Sigmoid colon (tissue), 3 donors: ENCODE results near the gene ALG9.

Experiments used
- POLR2A ChIP-seq, 2 donors: fragments of 450-650 bp; IDR thresholded peaks; one replicate each; pipeline ENCODE4 v1.6.1; 2016; ENCODE audit warnings: antibody characterized with exemption in 2 of 2, mild to moderate bottlenecking in 2 of 2, moderate library complexity in 2 of 2
- TF ChIP-seq, protein P1 (sequence below), 4 experiments: fragments of 450-650 bp in 3 of 4; fragments of 200-600 bp in 1 of 4; IDR thresholded peaks; one replicate each; pipeline ENCODE4 v1.5.1; 2016 to 2019; ENCODE audit warnings: antibody characterized with exemption in 4 of 4, mild to moderate bottlenecking in 3 of 4, moderate library complexity in 2 of 4

DNA sequence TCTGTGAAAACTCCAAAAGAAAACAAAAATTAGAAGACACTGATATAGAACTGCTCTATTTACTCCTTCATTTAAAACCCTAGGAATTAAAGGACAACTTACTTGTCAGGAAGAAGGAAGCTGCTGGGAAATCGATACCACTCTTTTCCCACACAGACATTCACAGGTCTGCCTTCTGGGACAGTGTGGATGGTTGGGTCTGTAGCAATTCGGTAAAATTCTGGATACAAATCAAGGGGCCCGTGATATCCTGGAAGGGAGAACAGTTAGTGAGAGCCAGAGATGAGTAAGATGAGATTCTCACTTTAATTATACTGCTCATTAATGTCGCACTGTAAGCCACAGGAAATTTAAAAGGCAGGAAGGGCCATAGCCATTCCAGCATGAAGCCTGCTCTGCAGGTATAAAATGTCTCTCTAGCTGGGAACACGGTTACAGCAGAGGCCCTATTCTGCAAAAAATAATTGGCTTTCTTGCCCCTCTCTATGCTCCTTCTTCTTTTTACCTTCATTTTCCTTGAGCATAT lies 34.0 kb downstream of the ALG9 start:
- TF ChIP-seq, protein P1, sequence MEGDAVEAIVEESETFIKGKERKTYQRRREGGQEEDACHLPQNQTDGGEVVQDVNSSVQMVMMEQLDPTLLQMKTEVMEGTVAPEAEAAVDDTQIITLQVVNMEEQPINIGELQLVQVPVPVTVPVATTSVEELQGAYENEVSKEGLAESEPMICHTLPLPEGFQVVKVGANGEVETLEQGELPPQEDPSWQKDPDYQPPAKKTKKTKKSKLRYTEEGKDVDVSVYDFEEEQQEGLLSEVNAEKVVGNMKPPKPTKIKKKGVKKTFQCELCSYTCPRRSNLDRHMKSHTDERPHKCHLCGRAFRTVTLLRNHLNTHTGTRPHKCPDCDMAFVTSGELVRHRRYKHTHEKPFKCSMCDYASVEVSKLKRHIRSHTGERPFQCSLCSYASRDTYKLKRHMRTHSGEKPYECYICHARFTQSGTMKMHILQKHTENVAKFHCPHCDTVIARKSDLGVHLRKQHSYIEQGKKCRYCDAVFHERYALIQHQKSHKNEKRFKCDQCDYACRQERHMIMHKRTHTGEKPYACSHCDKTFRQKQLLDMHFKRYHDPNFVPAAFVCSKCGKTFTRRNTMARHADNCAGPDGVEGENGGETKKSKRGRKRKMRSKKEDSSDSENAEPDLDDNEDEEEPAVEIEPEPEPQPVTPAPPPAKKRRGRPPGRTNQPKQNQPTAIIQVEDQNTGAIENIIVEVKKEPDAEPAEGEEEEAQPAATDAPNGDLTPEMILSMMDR (IDR thresholded peaks at IDR 0.05) = no peak
- no peak for TF ChIP-seq POLR2A (IDR thresholded peaks at IDR 0.05)
